SU-DHL-6 (cell line): Measurements from ENCODE around the gene SH3RF1.

ENCODE experiments used
- H2AFZ ChIP-seq: fragments of 200-600 bp; sonication (generic); 2 replicates; pipeline ENCODE4 v1.6.1; 2014; ENCODE audit warnings: low read depth, mild to moderate bottlenecking, moderate library complexity, mixed read lengths, antibody characterized with exemption, low read length; ENCODE audit not compliant: severe bottlenecking
- H3F3A ChIP-seq: fragments of 200-600 bp; shearing (Covaris generic); 2 replicates; pipeline ENCODE4 v1.6.0; 2016; ENCODE audit warnings: antibody characterized with exemption, mild to moderate bottlenecking; ENCODE audit not compliant: insufficient read depth
- H3K27ac ChIP-seq: fragments of 200-600 bp; sonication (generic); 2 replicates; pipeline ENCODE4 v1.5.1; 2016; ENCODE audit warnings: low read depth, mild to moderate bottlenecking, low read length, moderate library complexity, mixed read lengths
- H3K27me3 ChIP-seq: fragments of 200-600 bp; sonication (generic), shearing (Covaris generic); 2 replicates; pipeline ENCODE4 v1.6.0; 2014; ENCODE audit warnings: mild to moderate bottlenecking, low read length
- H3K36me3 ChIP-seq: fragments of 200-600 bp; sonication (generic); 2 replicates; pipeline ENCODE4 v1.6.1; 2014; ENCODE audit warnings: mild to moderate bottlenecking, low read length, mixed read lengths
- H3K4me2 ChIP-seq: fragments of 300-600, 200-600 bp; shearing (Covaris generic), sonication (generic); 2 replicates; pipeline ENCODE4 v1.6.0; 2014; ENCODE audit warnings: low read length, low read depth, mild to moderate bottlenecking; ENCODE audit not compliant: poor library complexity, severe bottlenecking
- H3K4me3 ChIP-seq: fragments of 200-600 bp; sonication (generic); 2 replicates; pipeline ENCODE4 v1.5.1; 2014; ENCODE audit warnings: antibody characterized with exemption, low read length, mild to moderate bottlenecking, mixed read lengths; ENCODE audit not compliant: insufficient read depth, poor library complexity, severe bottlenecking
- H3K79me2 ChIP-seq: fragments of 200-600 bp; sonication (generic); 2 replicates; pipeline ENCODE4 v1.6.1; 2014; ENCODE audit warnings: mild to moderate bottlenecking, low read length, moderate library complexity; ENCODE audit not compliant: insufficient read depth
- H3K9ac ChIP-seq: fragments of 200-600 bp; sonication (generic); 2 replicates; pipeline ENCODE4 v1.7.0; 2014; ENCODE audit warnings: mild to moderate bottlenecking, low read length
- H3K9me2 ChIP-seq: fragments of 200-600 bp; sonication (generic); replicated peaks from 2 replicates; pipeline ENCODE4 v1.6.1; 2014; ENCODE audit warnings: low read length; ENCODE audit not compliant: insufficient read depth
- H3K9me3 ChIP-seq: fragments of 200-600 bp; sonication (generic); 2 replicates; pipeline ENCODE4 v1.6.1; 2014; ENCODE audit warnings: low read length, mixed read lengths; ENCODE audit not compliant: insufficient read depth
- H4K20me1 ChIP-seq: fragments of 200-600 bp; sonication (generic); 2 replicates; pipeline ENCODE4 v1.6.1; 2014; ENCODE audit warnings: low read depth, mild to moderate bottlenecking, antibody characterized with exemption, low read length, moderate library complexity, mixed read lengths
- CTCF ChIP-seq: fragments of 200-600 bp; sonication (generic); IDR thresholded peaks from one replicate; pipeline ENCODE4 v1.5.1; 2017; ENCODE audit warnings: antibody characterized with exemption, mild to moderate bottlenecking, low read length, moderate library complexity; ENCODE audit not compliant: insufficient read depth, poor library complexity, severe bottlenecking
- EZH2phosphoT487 ChIP-seq: fragments of 200-600 bp; sonication (generic), shearing (Covaris generic); conservative IDR thresholded peaks from 2 replicates; pipeline ENCODE4 v1.6.1; 2018; ENCODE audit warnings: mild to moderate bottlenecking, antibody characterized with exemption, low read length, moderate library complexity, mixed read lengths

SH3RF1 gene

GRCh38 chr4:169286562-169287301 lies 16.0 kb upstream of the SH3RF1 start:
- no peak overlapping the region for H3K4me2 ChIP-seq
- H3K36me3 ChIP-seq = no peaks in the 10 kb centered on the region
- H3K9me3 ChIP-seq = no peaks in the 10 kb centered on the region
- no peaks in the 10 kb centered on the region for H3F3A ChIP-seq
- H3K27ac ChIP-seq = no peak overlapping the region
- H3K9me2 ChIP-seq = no peaks in the 10 kb centered on the region
- H3K79me2 ChIP-seq = no peaks in the 10 kb centered on the region
- H3K9ac ChIP-seq = no peak overlapping the region
- H3K4me3 ChIP-seq = no peak overlapping the region
- no peaks in the 10 kb centered on the region for H3K27me3 ChIP-seq
- TF ChIP-seq CTCF = no peak
- TF ChIP-seq EZH2phosphoT487 = no peak
- no peaks in the 10 kb centered on the region for H4K20me1 ChIP-seq
- no peak overlapping the region for H2AFZ ChIP-seq

- Histone ChIP-seq H2AFZ (no peak overlapping the region), H3K4me3 (no peak overlapping the region), H3K9me2 (no peaks in the 10 kb centered on the region), H3K27me3 (no peaks in the 10 kb centered on the region), H3F3A (no peaks in the 10 kb centered on the region), H3K9me3 (no peaks in the 10 kb centered on the region), H3K27ac (no peak overlapping the region), H3K4me2 (no peak overlapping the region), H4K20me1 (no peaks in the 10 kb centered on the region), H3K79me2 (no peaks in the 10 kb centered on the region), H3K9ac (no peak overlapping the region), H3K36me3 (no peaks in the 10 kb centered on the region)
- TF ChIP-seq EZH2phosphoT487 (no peak), CTCF (no peak)
These were observed 12.4 kb upstream of the SH3RF1 start for GRCh38 chr4:169283114-169283509.

- TF ChIP-seq CTCF (no peak), EZH2phosphoT487 (no peak)
- H4K20me1 ChIP-seq = no peaks in the 10 kb centered on the region
- H3K9ac ChIP-seq = no peak overlapping the region
- H3K4me3 ChIP-seq = no peak overlapping the region
- no peak overlapping the region for H2AFZ ChIP-seq
- no peak overlapping the region for H3K4me2 ChIP-seq
- no peak overlapping the region for H3K27ac ChIP-seq
- no peaks in the 10 kb centered on the region for H3K9me2 ChIP-seq
- no peaks in the 10 kb centered on the region for H3K36me3 ChIP-seq
- no peaks in the 10 kb centered on the region for H3K27me3 ChIP-seq
- no peaks in the 10 kb centered on the region for H3F3A ChIP-seq
- no peaks in the 10 kb centered on the region for H3K9me3 ChIP-seq
- no peaks in the 10 kb centered on the region for H3K79me2 ChIP-seq
These were observed 11.8 kb upstream of the SH3RF1 start for GRCh38 chr4:169282429-169283113.
